Neural cell (in vitro differentiated cells): ENCODE results near the gene CXCL3. TPM values are rescaled to one million over a fixed set of nuclear protein-coding genes. Genes with fewer than 3 reads are reported as not detected.

Experiments used
- H2AFZ ChIP-seq: fragments of 200-600, 300-800 bp; sonication (generic), shearing (Covaris generic); 2 replicates; pipeline ENCODE4 v1.6.0; 2014; ENCODE audit warnings: low read depth, mild to moderate bottlenecking, antibody characterized with exemption, low read length, moderate library complexity
- H3F3A ChIP-seq: fragments of 200-600 bp; shearing (Covaris generic); 2 replicates; pipeline ENCODE4 v1.6.1; 2016; ENCODE audit warnings: mild to moderate bottlenecking, moderate library complexity, mixed read lengths, antibody characterized with exemption, low read length; ENCODE audit not compliant: insufficient read depth, poor library complexity, severe bottlenecking
- H3K27ac ChIP-seq: fragments of 200-600, 300-800 bp; sonication (generic), shearing (Covaris generic); 2 replicates; pipeline ENCODE4 v1.5.1; 2014; ENCODE audit warnings: mild to moderate bottlenecking, low read length, moderate library complexity
- H3K27me3 ChIP-seq: fragments of 300-800, 200-600 bp; sonication (generic), shearing (Covaris generic); 2 replicates; pipeline ENCODE4 v1.6.0; 2014; ENCODE audit warnings: mild to moderate bottlenecking, low read depth, low read length, moderate library complexity; ENCODE audit not compliant: insufficient read depth
- H3K36me3 ChIP-seq: fragments of 300-800, 200-600 bp; sonication (generic), shearing (Covaris generic); 2 replicates; pipeline ENCODE4 v1.5.1; 2014; ENCODE audit warnings: mild to moderate bottlenecking, antibody characterized with exemption, low read length, moderate library complexity; ENCODE audit not compliant: insufficient read depth
- H3K4me2 ChIP-seq: fragments of 300-800, 200-600 bp; sonication (generic), shearing (Covaris generic); 2 replicates; pipeline ENCODE4 v1.6.0; 2014; ENCODE audit warnings: mild to moderate bottlenecking, low read length
- H3K4me3 ChIP-seq: fragments of 300-800, 200-600 bp; sonication (generic), shearing (Covaris generic); 2 replicates; pipeline ENCODE4 v1.5.1; 2014; ENCODE audit warnings: mild to moderate bottlenecking, low read length, moderate library complexity
- H3K79me2 ChIP-seq: fragments of 200-600 bp; shearing (Covaris generic); replicated peaks from 2 replicates; pipeline ENCODE4 v1.6.0; 2014; ENCODE audit warnings: mild to moderate bottlenecking, low read length, moderate library complexity; ENCODE audit not compliant: insufficient read depth
- H3K9ac ChIP-seq: fragments of 300-800, 200-600 bp; sonication (generic), shearing (Covaris generic); 2 replicates; pipeline ENCODE4 v1.6.1; 2016; ENCODE audit warnings: mild to moderate bottlenecking, low read length, mixed read lengths
- H3K9me2 ChIP-seq: fragments of 200-600 bp; shearing (Covaris generic); 2 replicates; pipeline ENCODE4 v1.6.1; 2016; ENCODE audit warnings: mild to moderate bottlenecking, low read length, mixed read lengths; ENCODE audit not compliant: insufficient read depth
- H3K9me3 ChIP-seq: fragments of 200-600, 300-800 bp; sonication (generic), shearing (Covaris generic); 2 replicates; pipeline ENCODE4 v1.6.1; 2016; ENCODE audit warnings: mild to moderate bottlenecking, mixed run types, low read length, moderate library complexity, mixed read lengths
- H4K20me1 ChIP-seq: fragments of 200-600 bp; shearing (Covaris generic); 2 replicates; pipeline ENCODE4 v1.6.1; 2016; ENCODE audit warnings: mild to moderate bottlenecking, mixed run types; ENCODE audit not compliant: insufficient read depth
- CTCF ChIP-seq: fragments of 450-650 bp; IDR thresholded peaks from 2 replicates; pipeline ENCODE4 v1.5.1; 2014; ENCODE audit warnings: antibody characterized with exemption, mild to moderate bottlenecking, moderate library complexity; ENCODE audit not compliant: poor library complexity, severe bottlenecking
- EP300 ChIP-seq: fragments of 450-650 bp; conservative IDR thresholded peaks from 2 replicates; pipeline ENCODE4 v1.6.1; 2014; ENCODE audit warnings: antibody characterized with exemption, mild to moderate bottlenecking, moderate library complexity; ENCODE audit not compliant: poor library complexity, severe bottlenecking
- EZH2 ChIP-seq: fragments of 200-600, 300-800 bp; shearing (Covaris generic), sonication (generic); IDR thresholded peaks from 2 replicates; pipeline ENCODE4 v1.6.1; 2014; ENCODE audit warnings: antibody characterized with exemption, low read length, borderline replicate concordance, mild to moderate bottlenecking; ENCODE audit not compliant: insufficient read depth, poor library complexity, severe bottlenecking
- MXI1 ChIP-seq: fragments of 450-650 bp; conservative IDR thresholded peaks from 2 replicates; pipeline ENCODE4 v1.6.1; 2014; ENCODE audit warnings: antibody characterized with exemption, mild to moderate bottlenecking; ENCODE audit not compliant: poor library complexity, severe bottlenecking
- POLR2AphosphoS5 ChIP-seq: IDR thresholded peaks from 2 replicates; pipeline ENCODE4 v1.6.1; 2012
- RAD21 ChIP-seq: fragments of 450-650 bp; conservative IDR thresholded peaks from 2 replicates; pipeline ENCODE4 v1.6.1; 2014; ENCODE audit warnings: antibody characterized with exemption, mild to moderate bottlenecking, moderate library complexity
- REST ChIP-seq: IDR thresholded peaks from 2 replicates; pipeline ENCODE4 v1.6.1; 2012; ENCODE audit warnings: borderline replicate concordance
- SMC3 ChIP-seq: fragments of 450-650 bp; conservative IDR thresholded peaks from 2 replicates; pipeline ENCODE4 v1.6.1; 2014; ENCODE audit warnings: antibody characterized with exemption, mild to moderate bottlenecking, moderate library complexity; ENCODE audit not compliant: poor library complexity
- TAF1 ChIP-seq: IDR thresholded peaks from 2 replicates; pipeline ENCODE4 v1.6.1; 2012; ENCODE audit warnings: low read depth
- polyA plus RNA-seq: library from polyadenylated mRNA; depleted of rRNA; stranded (reverse); fragments of >200 nt; gene quantifications from 2 replicates; pipeline ENCODE4 v1.2.3, GENCODE V29; 2014

CXCL3 gene
- polyA plus RNA-seq, 1 donor from 2014 or later, result not detected

GRCh38 chr4:74057588-74057987 is 19.1 kb upstream of the CXCL3 start:
- Histone ChIP-seq H3K36me3 (no peaks in the 10 kb centered on the region), H3K4me3 (no peak overlapping the region), H3F3A (no peaks in the 10 kb centered on the region), H2AFZ (no peak overlapping the region), H3K9me2 (no peaks in the 10 kb centered on the region), H4K20me1 (no peaks in the 10 kb centered on the region), H3K79me2 (no peaks in the 10 kb centered on the region), H3K9me3 (no peaks in the 10 kb centered on the region), H3K9ac (no peak overlapping the region), H3K4me2 (no peak overlapping the region), H3K27me3 (no peaks in the 10 kb centered on the region), H3K27ac (no peak overlapping the region)
- TF ChIP-seq EZH2 (no peak), REST (no peak)

- Histone ChIP-seq H3K27me3 (no peaks in the 10 kb centered on the region), H3K4me3 (no peak overlapping the region), H4K20me1 (no peaks in the 10 kb centered on the region), H3K9me2 (no peaks in the 10 kb centered on the region), H3K36me3 (no peaks in the 10 kb centered on the region), H3K79me2 (no peaks in the 10 kb centered on the region), H3K9me3 (no peaks in the 10 kb centered on the region), H3K4me2 (no peak overlapping the region), H3K27ac (no peak overlapping the region), H2AFZ (no peak overlapping the region), H3K9ac (no peak overlapping the region), H3F3A (no peaks in the 10 kb centered on the region)
- TF ChIP-seq EZH2 (no peak), EP300 (no peak), TAF1 (no peak), MXI1 (no peak), RAD21 (no peak)
These were observed 18.5 kb upstream of the CXCL3 start for GRCh38 chr4:74056858-74057562.

- Histone ChIP-seq H2AFZ (no peak overlapping the region), H3K9me2 (no peaks in the 10 kb centered on the region), H3K4me3 (no peak overlapping the region), H3K9me3 (no peaks in the 10 kb centered on the region), H3K27ac (no peak overlapping the region), H3K79me2 (no peaks in the 10 kb centered on the region), H3K36me3 (no peaks in the 10 kb centered on the region), H4K20me1 (no peaks in the 10 kb centered on the region), H3F3A (no peaks in the 10 kb centered on the region), H3K9ac (no peak overlapping the region), H3K4me2 (no peak overlapping the region), H3K27me3 (no peaks in the 10 kb centered on the region)
- TF ChIP-seq SMC3 (no peak), EZH2 (no peak), MXI1 (no peak), REST (no peak), CTCF (no peak), TAF1 (no peak), RAD21 (no peak), EP300 (no peak), POLR2AphosphoS5 (no peak)
These were observed 17.8 kb upstream of the CXCL3 start for GRCh38 chr4:74056114-74056857.
